ENCODE measurements around the gene ENO3.
"Not testable (repeated sequence)": the region's sequence is repeated elsewhere in the genome, so short reads cannot be mapped to it uniquely, and the experiment has no call there.

Gene ENO3

GRCh38 chr17:4950746-4951204, at the start of gene ENO3:
Gene ENO3 (plus strand): TSS chr17:4951119. CDS start chr17:4951830, 711 bp downstream.
- H3K27me3 ChIP-seq (ENCODE audit: control insufficient read depth, insufficient read depth, low read length): no peaks in the 10 kb centered on the region
- peak within 1 kb of the TSS; percentile 81 for H3K4me3 ChIP-seq (ENCODE audit: low read depth, low read length)
- H3K9me3 ChIP-seq (ENCODE audit: control insufficient read depth, insufficient read depth, low read length): no peaks in the 10 kb centered on the region
- peak within 1 kb of the TSS; percentile 88 for H3K9ac ChIP-seq (ENCODE audit: low read depth, low read length)
- H3K36me3 ChIP-seq (ENCODE audit: control insufficient read depth, insufficient read depth, low read length): peaks cover 15% of the 10 kb centered on the region
- H3K4me1 ChIP-seq (ENCODE audit: control insufficient read depth, insufficient read depth, low read length): peaks cover 13% of the 10 kb centered on the region

GRCh38 chr17:4901648-4902344, 49.1 kb upstream of the ENO3 start:
- Histone ChIP-seq H3K4me1 (ENCODE audit: control insufficient read depth, insufficient read depth, low read length) (peaks cover 7% of the 10 kb centered on the region), H3K27me3 (ENCODE audit: control insufficient read depth, insufficient read depth, low read length) (no peaks in the 10 kb centered on the region), H3K9ac (ENCODE audit: low read depth, low read length) (no peak overlapping the region), H3K36me3 (ENCODE audit: control insufficient read depth, insufficient read depth, low read length) (peaks cover 5% of the 10 kb centered on the region), H3K9me3 (ENCODE audit: control insufficient read depth, insufficient read depth, low read length) (no peaks in the 10 kb centered on the region), H3K4me3 (ENCODE audit: low read depth, low read length) (no peak overlapping the region)

DNA sequence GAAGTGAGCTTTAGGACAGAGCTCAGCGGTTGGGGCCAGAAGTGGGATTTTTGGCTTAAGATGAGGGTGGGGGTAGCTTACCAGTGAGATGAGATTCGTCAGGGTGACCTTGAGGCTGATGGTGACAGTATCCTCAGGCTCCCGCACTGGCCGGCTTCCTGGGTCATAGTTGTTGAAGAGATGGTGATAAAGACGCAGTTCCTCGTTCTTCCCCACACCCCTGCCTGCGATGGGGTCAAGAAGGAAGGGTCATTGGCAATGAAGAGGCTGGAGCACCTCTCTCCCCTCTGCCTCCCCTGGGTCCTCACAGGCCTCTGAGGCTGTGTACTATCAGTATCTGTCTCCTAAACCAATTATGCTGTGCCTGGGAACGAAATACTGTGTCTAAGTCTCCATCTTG, 48.4 kb upstream of the ENO3 start:
- H3K9ac ChIP-seq (ENCODE audit: low read depth, low read length): no peak overlapping the region
- H3K9me3 ChIP-seq (ENCODE audit: control insufficient read depth, insufficient read depth, low read length): no peaks in the 10 kb centered on the region
- peaks cover 3% of the 10 kb centered on the region for H3K36me3 ChIP-seq (ENCODE audit: control insufficient read depth, insufficient read depth, low read length)
- H3K4me3 ChIP-seq (ENCODE audit: low read depth, low read length): no peak overlapping the region
- H3K27me3 ChIP-seq (ENCODE audit: control insufficient read depth, insufficient read depth, low read length): no peaks in the 10 kb centered on the region
- H3K4me1 ChIP-seq (ENCODE audit: control insufficient read depth, insufficient read depth, low read length): peaks cover 7% of the 10 kb centered on the region

- H3K4me3 ChIP-seq (ENCODE audit: low read depth, low read length): no peak within 1 kb of the TSS
- no peak within 1 kb of the TSS for H3K9ac ChIP-seq (ENCODE audit: low read depth, low read length)
- peaks cover 3% of the 10 kb centered on the region for H3K36me3 ChIP-seq (ENCODE audit: control insufficient read depth, insufficient read depth, low read length)
- H3K4me1 ChIP-seq (ENCODE audit: control insufficient read depth, insufficient read depth, low read length): peaks cover 6% of the 10 kb centered on the region
- no peaks in the 10 kb centered on the region for H3K27me3 ChIP-seq (ENCODE audit: control insufficient read depth, insufficient read depth, low read length)
- no peaks in the 10 kb centered on the region for H3K9me3 ChIP-seq (ENCODE audit: control insufficient read depth, insufficient read depth, low read length)
Measured at GRCh38 chr17:4903051-4903818, 47.7 kb upstream of the ENO3 start, which contains the start of gene CHRNE. Gene CHRNE (minus strand): TSS chr17:4903098. CDS start chr17:4903063, 35 bp downstream.

DNA sequence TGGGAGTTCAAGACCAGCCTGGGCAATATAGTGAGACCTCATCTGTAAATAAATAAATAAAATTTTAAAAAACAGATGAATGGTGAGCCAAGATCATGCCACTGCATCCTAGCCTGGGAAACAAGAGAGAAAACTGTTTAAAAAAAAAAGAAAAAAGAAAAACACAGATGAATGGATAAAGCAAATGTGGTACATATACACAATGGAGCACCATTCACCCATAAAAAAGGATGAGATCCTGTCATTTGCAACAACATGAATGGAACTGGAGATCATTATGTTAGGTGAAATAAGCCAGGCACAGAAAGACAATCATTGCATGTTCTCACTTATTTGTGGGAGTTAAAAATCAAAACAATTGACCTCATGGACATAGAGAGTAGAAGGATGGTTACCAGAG, 44.3 kb upstream of the ENO3 start:
- not testable (repeated sequence) for H3K9ac ChIP-seq (ENCODE audit: low read depth, low read length); H3K27me3 ChIP-seq (ENCODE audit: control insufficient read depth, insufficient read depth, low read length); H3K4me1 ChIP-seq (ENCODE audit: control insufficient read depth, insufficient read depth, low read length); H3K4me3 ChIP-seq (ENCODE audit: low read depth, low read length); H3K36me3 ChIP-seq (ENCODE audit: control insufficient read depth, insufficient read depth, low read length); H3K9me3 ChIP-seq (ENCODE audit: control insufficient read depth, insufficient read depth, low read length)

DNA sequence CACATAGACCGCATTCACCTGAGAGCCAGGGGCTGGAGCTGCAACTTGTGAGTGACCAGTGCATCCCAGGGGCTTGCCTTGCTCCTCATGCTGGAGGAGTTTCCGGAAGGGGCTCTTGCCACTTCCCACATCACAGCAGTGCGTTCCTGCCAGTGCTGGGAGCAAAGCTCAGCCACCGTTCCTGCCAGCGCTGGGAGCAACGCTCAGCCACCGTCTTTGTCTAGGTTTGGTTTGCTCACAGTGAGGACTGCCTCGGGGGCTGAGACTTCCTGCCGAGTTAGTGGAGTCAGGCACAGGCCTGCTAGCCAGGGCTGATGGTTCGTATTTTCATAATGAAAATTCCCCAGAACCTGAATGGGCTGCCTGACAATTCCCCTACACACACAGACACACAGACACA, 42.6 kb upstream of the ENO3 start:
- H3K4me3 ChIP-seq (ENCODE audit: low read depth, low read length): no peak overlapping the region
- H3K27me3 ChIP-seq (ENCODE audit: control insufficient read depth, insufficient read depth, low read length): no peaks in the 10 kb centered on the region
- no peaks in the 10 kb centered on the region for H3K36me3 ChIP-seq (ENCODE audit: control insufficient read depth, insufficient read depth, low read length)
- H3K4me1 ChIP-seq (ENCODE audit: control insufficient read depth, insufficient read depth, low read length): peaks cover 3% of the 10 kb centered on the region
- H3K9ac ChIP-seq (ENCODE audit: low read depth, low read length): no peak overlapping the region
- H3K9me3 ChIP-seq (ENCODE audit: control insufficient read depth, insufficient read depth, low read length): no peaks in the 10 kb centered on the region

GRCh38 chr17:4908711-4909496, 42.0 kb upstream of the ENO3 start:
- Histone ChIP-seq H3K4me3 (ENCODE audit: low read depth, low read length) (no peak overlapping the region), H3K9me3 (ENCODE audit: control insufficient read depth, insufficient read depth, low read length) (no peaks in the 10 kb centered on the region), H3K4me1 (ENCODE audit: control insufficient read depth, insufficient read depth, low read length) (no peaks in the 10 kb centered on the region), H3K36me3 (ENCODE audit: control insufficient read depth, insufficient read depth, low read length) (no peaks in the 10 kb centered on the region), H3K9ac (ENCODE audit: low read depth, low read length) (no peak overlapping the region), H3K27me3 (ENCODE audit: control insufficient read depth, insufficient read depth, low read length) (no peaks in the 10 kb centered on the region)

DNA sequence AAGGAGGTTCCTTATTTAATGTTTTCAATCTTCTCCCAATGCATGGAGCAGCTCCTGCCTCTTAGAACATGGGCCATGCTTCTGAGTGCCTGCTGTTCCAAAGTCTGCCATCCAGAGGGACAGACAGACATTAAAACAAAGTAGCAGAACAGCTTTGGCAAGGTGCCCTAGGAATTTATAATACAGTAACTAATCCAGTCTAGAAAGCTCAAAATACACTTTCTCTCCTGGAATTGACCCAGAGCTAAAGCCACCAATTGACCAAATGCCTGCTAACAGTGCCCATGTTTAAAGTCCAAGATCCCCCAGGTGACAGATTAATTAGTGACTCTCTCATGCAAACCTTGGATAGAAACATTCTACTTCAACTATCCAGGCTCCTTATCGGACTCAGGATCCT, 36.9 kb upstream of the ENO3 start:
- H3K36me3 ChIP-seq (ENCODE audit: control insufficient read depth, insufficient read depth, low read length): no peaks in the 10 kb centered on the region
- no peak overlapping the region for H3K4me3 ChIP-seq (ENCODE audit: low read depth, low read length)
- H3K9me3 ChIP-seq (ENCODE audit: control insufficient read depth, insufficient read depth, low read length): no peaks in the 10 kb centered on the region
- no peaks in the 10 kb centered on the region for H3K4me1 ChIP-seq (ENCODE audit: control insufficient read depth, insufficient read depth, low read length)
- H3K9ac ChIP-seq (ENCODE audit: low read depth, low read length): no peak overlapping the region
- H3K27me3 ChIP-seq (ENCODE audit: control insufficient read depth, insufficient read depth, low read length): no peaks in the 10 kb centered on the region

DNA sequence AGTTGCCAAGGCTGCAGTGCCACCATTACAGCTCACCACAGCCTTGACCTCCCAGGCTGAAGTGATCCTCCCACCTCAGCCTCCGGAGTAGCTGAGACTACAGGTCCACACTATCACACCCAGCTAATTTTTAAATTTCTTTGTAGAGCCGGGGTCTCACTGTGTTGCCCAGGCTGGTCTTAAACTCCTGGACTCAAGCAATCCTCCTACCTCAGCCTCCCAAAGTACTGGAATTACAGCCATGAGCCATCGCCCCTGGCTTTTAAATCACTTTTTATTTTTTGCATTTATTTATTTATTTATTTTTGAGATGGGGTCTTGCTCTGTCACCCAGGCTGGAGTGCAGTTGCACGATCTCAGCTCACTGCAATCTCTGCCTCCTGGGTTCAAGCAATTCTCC, 36.4 kb upstream of the ENO3 start:
- not testable (repeated sequence) for H3K27me3 ChIP-seq (ENCODE audit: control insufficient read depth, insufficient read depth, low read length); H3K9ac ChIP-seq (ENCODE audit: low read depth, low read length); H3K9me3 ChIP-seq (ENCODE audit: control insufficient read depth, insufficient read depth, low read length); H3K4me3 ChIP-seq (ENCODE audit: low read depth, low read length); H3K4me1 ChIP-seq (ENCODE audit: control insufficient read depth, insufficient read depth, low read length); H3K36me3 ChIP-seq (ENCODE audit: control insufficient read depth, insufficient read depth, low read length)

- H3K4me3 ChIP-seq (ENCODE audit: low read depth, low read length): no peak overlapping the region
- no peaks in the 10 kb centered on the region for H3K27me3 ChIP-seq (ENCODE audit: control insufficient read depth, insufficient read depth, low read length)
- peaks cover 4% of the 10 kb centered on the region for H3K4me1 ChIP-seq (ENCODE audit: control insufficient read depth, insufficient read depth, low read length)
- no peak overlapping the region for H3K9ac ChIP-seq (ENCODE audit: low read depth, low read length)
- H3K9me3 ChIP-seq (ENCODE audit: control insufficient read depth, insufficient read depth, low read length): no peaks in the 10 kb centered on the region
- H3K36me3 ChIP-seq (ENCODE audit: control insufficient read depth, insufficient read depth, low read length): no peaks in the 10 kb centered on the region
Measured at GRCh38 chr17:4919511-4920047, 31.3 kb upstream of the ENO3 start.

- Histone ChIP-seq H3K4me3 (ENCODE audit: low read depth, low read length) (no peak overlapping the region), H3K27me3 (ENCODE audit: control insufficient read depth, insufficient read depth, low read length) (no peaks in the 10 kb centered on the region)
Measured at GRCh38 chr17:4920351-4921048, 30.4 kb upstream of the ENO3 start.

More at GRCh38 chr17:4920351-4921048, 30.4 kb upstream of the ENO3 start:
- H3K9ac ChIP-seq (ENCODE audit: low read depth, low read length): no peak overlapping the region
- peaks cover 4% of the 10 kb centered on the region for H3K4me1 ChIP-seq (ENCODE audit: control insufficient read depth, insufficient read depth, low read length)
- no peaks in the 10 kb centered on the region for H3K9me3 ChIP-seq (ENCODE audit: control insufficient read depth, insufficient read depth, low read length)
- no peaks in the 10 kb centered on the region for H3K36me3 ChIP-seq (ENCODE audit: control insufficient read depth, insufficient read depth, low read length)
